ENCODE results near the gene CCDC112.

CCDC112 gene

DNA sequence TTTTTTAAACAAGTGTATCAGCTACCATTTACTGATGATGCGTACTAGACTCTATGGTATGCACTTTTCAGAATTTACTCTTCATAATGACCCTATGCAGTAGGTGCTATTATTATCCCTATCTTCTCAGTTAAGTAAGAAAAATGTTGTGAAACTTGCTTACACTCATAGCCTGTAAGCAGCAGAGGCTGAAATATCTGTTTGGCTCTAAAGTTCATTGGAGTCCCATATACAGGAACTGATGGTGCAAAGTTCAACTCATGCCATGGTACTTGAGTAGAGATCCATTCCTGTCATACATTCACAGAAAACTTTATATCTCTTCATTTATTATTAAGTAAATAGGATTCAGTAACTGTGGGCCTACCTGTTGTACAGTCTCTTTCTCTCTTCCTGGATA lies 41.4 kb upstream of the CCDC112 start:
- Histone ChIP-seq H3K4me2 (ENCODE audit: low read length) (no peak overlapping the region), H3K9me3 (ENCODE audit: low read length) (no peaks in the 10 kb centered on the region), H3K27me3 (ENCODE audit: insufficient read depth, low read length) (no peaks in the 10 kb centered on the region), H4K20me1 (ENCODE audit: insufficient read depth, low read length) (no peaks in the 10 kb centered on the region), H3K36me3 (ENCODE audit: insufficient read depth, low read length) (no peaks in the 10 kb centered on the region), H3K4me3 (ENCODE audit: low read depth, low read length, poor library complexity, severe bottlenecking) (no peak overlapping the region), H3K4me1 (ENCODE audit: insufficient read depth, low read length, severe bottlenecking) (no peaks in the 10 kb centered on the region), H2AFZ (ENCODE audit: low read length) (no peak overlapping the region), H3K9me2 (ENCODE audit: low read depth, low read length) (no peaks in the 10 kb centered on the region), H3K27ac (ENCODE audit: low read depth, low read length, poor library complexity, severe bottlenecking) (no peak overlapping the region), H3F3A (ENCODE audit: insufficient read depth, low read length) (no peaks in the 10 kb centered on the region), H3K79me2 (ENCODE audit: insufficient read depth, low read length) (no peaks in the 10 kb centered on the region), H3K9ac (ENCODE audit: low read length) (no peak overlapping the region)
- TF ChIP-seq, protein P1, sequence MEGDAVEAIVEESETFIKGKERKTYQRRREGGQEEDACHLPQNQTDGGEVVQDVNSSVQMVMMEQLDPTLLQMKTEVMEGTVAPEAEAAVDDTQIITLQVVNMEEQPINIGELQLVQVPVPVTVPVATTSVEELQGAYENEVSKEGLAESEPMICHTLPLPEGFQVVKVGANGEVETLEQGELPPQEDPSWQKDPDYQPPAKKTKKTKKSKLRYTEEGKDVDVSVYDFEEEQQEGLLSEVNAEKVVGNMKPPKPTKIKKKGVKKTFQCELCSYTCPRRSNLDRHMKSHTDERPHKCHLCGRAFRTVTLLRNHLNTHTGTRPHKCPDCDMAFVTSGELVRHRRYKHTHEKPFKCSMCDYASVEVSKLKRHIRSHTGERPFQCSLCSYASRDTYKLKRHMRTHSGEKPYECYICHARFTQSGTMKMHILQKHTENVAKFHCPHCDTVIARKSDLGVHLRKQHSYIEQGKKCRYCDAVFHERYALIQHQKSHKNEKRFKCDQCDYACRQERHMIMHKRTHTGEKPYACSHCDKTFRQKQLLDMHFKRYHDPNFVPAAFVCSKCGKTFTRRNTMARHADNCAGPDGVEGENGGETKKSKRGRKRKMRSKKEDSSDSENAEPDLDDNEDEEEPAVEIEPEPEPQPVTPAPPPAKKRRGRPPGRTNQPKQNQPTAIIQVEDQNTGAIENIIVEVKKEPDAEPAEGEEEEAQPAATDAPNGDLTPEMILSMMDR (IDR thresholded peaks at IDR 0.05; ENCODE audit: low read length), result no peak
- TF ChIP-seq EZH2 (IDR thresholded peaks at IDR 0.05; ENCODE audit: borderline replicate concordance, low read length), result no peak

DNA sequence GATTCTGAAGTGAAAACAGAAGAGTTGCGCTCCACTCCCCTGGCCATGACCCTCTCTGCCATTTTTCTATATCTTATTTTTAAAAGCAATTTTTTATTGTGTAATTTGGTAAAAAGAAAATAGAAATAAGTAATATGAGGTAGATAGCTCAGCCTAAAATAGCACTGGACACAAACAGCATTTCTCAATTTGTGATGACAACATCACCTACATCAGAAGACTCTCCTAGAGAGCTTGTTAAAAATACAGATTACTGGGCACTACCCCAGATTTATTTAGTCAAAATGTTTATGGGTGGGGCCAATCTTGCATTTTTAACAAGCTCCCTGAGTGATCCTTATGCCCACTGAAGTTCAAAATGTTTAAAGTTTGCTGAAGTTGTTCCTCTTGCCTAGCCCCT lies 40.5 kb upstream of the CCDC112 start:
- no peaks in the 10 kb centered on the region for H3K9me2 ChIP-seq (ENCODE audit: low read depth, low read length)
- TF ChIP-seq EZH2 (IDR thresholded peaks at IDR 0.05; ENCODE audit: borderline replicate concordance, low read length), result no peak
- no peak overlapping the region for H3K4me3 ChIP-seq (ENCODE audit: low read depth, low read length, poor library complexity, severe bottlenecking)
- H3K27ac ChIP-seq (ENCODE audit: low read depth, low read length, poor library complexity, severe bottlenecking), result no peak overlapping the region
- no peaks in the 10 kb centered on the region for H3F3A ChIP-seq (ENCODE audit: insufficient read depth, low read length)
- H4K20me1 ChIP-seq (ENCODE audit: insufficient read depth, low read length), result no peaks in the 10 kb centered on the region
- H3K27me3 ChIP-seq (ENCODE audit: insufficient read depth, low read length), result no peaks in the 10 kb centered on the region
- no peak overlapping the region for H3K9ac ChIP-seq (ENCODE audit: low read length)
- no peaks in the 10 kb centered on the region for H3K36me3 ChIP-seq (ENCODE audit: insufficient read depth, low read length)
- H3K79me2 ChIP-seq (ENCODE audit: insufficient read depth, low read length), result no peaks in the 10 kb centered on the region
- H2AFZ ChIP-seq (ENCODE audit: low read length), result no peak overlapping the region
- no peaks in the 10 kb centered on the region for H3K4me1 ChIP-seq (ENCODE audit: insufficient read depth, low read length, severe bottlenecking)
- H3K4me2 ChIP-seq (ENCODE audit: low read length), result no peak overlapping the region
- H3K9me3 ChIP-seq (ENCODE audit: low read length), result no peaks in the 10 kb centered on the region

DNA sequence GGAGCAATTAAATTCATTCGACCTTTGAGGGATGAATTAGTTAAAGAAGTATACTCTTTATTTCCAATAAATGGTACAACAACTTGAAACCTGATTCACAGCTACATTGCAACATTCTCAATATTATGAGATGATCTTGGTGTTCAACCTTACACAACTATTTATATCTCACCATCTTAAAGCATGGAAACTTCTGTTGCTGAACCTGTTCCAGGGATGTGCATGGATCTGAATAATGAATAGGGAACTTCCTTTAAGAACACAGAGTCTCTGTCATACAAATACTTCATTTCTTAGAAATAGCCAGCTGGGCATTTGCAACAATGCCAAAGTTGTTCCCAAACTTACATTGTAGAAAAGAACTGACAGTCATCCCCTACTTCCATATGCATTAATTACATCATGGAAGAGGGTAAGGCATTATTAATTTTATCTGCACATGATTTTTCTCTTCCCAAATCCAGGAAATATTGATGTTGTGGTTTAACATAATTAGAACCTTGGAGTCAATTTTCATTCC lies 39.8 kb upstream of the CCDC112 start:
- no peak overlapping the region for H3K4me2 ChIP-seq (ENCODE audit: low read length)
- H3K27me3 ChIP-seq (ENCODE audit: insufficient read depth, low read length), result no peaks in the 10 kb centered on the region
- no peak overlapping the region for H2AFZ ChIP-seq (ENCODE audit: low read length)

More for the DNA sequence above, 39.8 kb upstream of the CCDC112 start:
- H3K4me3 ChIP-seq (ENCODE audit: low read depth, low read length, poor library complexity, severe bottlenecking), result no peak overlapping the region
- no peaks in the 10 kb centered on the region for H3K4me1 ChIP-seq (ENCODE audit: insufficient read depth, low read length, severe bottlenecking)
- no peak for TF ChIP-seq EZH2 (IDR thresholded peaks at IDR 0.05; ENCODE audit: borderline replicate concordance, low read length)
- TF ChIP-seq, protein P1 (IDR thresholded peaks at IDR 0.05; ENCODE audit: low read length), result no peak
- no peaks in the 10 kb centered on the region for H3F3A ChIP-seq (ENCODE audit: insufficient read depth, low read length)
- H3K9me2 ChIP-seq (ENCODE audit: low read depth, low read length), result no peaks in the 10 kb centered on the region
- no peak overlapping the region for H3K27ac ChIP-seq (ENCODE audit: low read depth, low read length, poor library complexity, severe bottlenecking)
- no peaks in the 10 kb centered on the region for H3K79me2 ChIP-seq (ENCODE audit: insufficient read depth, low read length)
- H3K36me3 ChIP-seq (ENCODE audit: insufficient read depth, low read length), result no peaks in the 10 kb centered on the region
- no peaks in the 10 kb centered on the region for H4K20me1 ChIP-seq (ENCODE audit: insufficient read depth, low read length)
- no peaks in the 10 kb centered on the region for H3K9me3 ChIP-seq (ENCODE audit: low read length)
- H3K9ac ChIP-seq (ENCODE audit: low read length), result no peak overlapping the region
